Activated CD8-positive, alpha-beta T cell treated with anti-CD3 and anti-CD28 coated beads for 36 hours (primary cell): ENCODE measurements around the gene ORC1. TPM values are rescaled to one million over a fixed set of nuclear protein-coding genes. Genes with fewer than 3 reads are reported as not detected.

Source experiments
- ATAC-seq: fragments of 200-7000 bp; cut with Tn5 transposase; one replicate; pipeline ENCODE4 v1.10.0; 2021; ENCODE audit warnings: mild to moderate bottlenecking, moderate library complexity
- CTCF ChIA-PET: fragments of 350-600 bp; sonication (Branson Sonifier 250); formaldehyde crosslinking; loops from one replicate; lab custom pipeline; 2021; ENCODE audit warnings: antibody characterized with exemption; lab: Charles Lee
- POLR2A ChIA-PET: fragments of 350-600 bp; sonication (Branson Sonifier 250); formaldehyde crosslinking; loops from one replicate; lab custom pipeline; 2021; ENCODE audit warnings: antibody characterized with exemption; lab: Charles Lee
- DNase-seq: peaks from one replicate; pipeline ENCODE4 v3.0.0-alpha.2; 2020
- H3K27ac Mint-ChIP-seq: one replicate; pipeline ENCODE4 v1.8.0; 2021; ENCODE audit warnings: mild to moderate bottlenecking, mixed read lengths
- H3K27me3 Mint-ChIP-seq: one replicate; pipeline ENCODE4 v1.8.0; 2021; ENCODE audit warnings: mixed read lengths
- H3K36me3 Mint-ChIP-seq: one replicate; pipeline ENCODE4 v1.8.0; 2021; ENCODE audit warnings: low read depth, mixed read lengths
- H3K4me1 Mint-ChIP-seq: one replicate; pipeline ENCODE4 v1.8.0; 2021; ENCODE audit warnings: low read depth, mixed read lengths
- H3K4me3 Mint-ChIP-seq: one replicate; pipeline ENCODE4 v1.8.0; 2021; ENCODE audit warnings: mild to moderate bottlenecking, moderate library complexity, mixed read lengths
- H3K9me3 Mint-ChIP-seq: one replicate; pipeline ENCODE4 v1.8.0; 2021; ENCODE audit warnings: mixed read lengths
- CTCF ChIP-seq: fragments of 200-600 bp; IDR thresholded peaks from one replicate; pipeline ENCODE4 v1.8.0; 2022; ENCODE audit warnings: antibody characterized with exemption, mild to moderate bottlenecking
- intact Hi-C: fragments of 100-400 bp; cut with micrococcal nuclease; formaldehyde crosslinking; loops from one replicate; pipeline ENCODE4 v1.10.0; 2022
- total RNA-seq, 2 experiments: library from RNA; stranded (reverse); gene quantifications; one replicate each; pipeline ENCODE4 v1.2.3, GENCODE V29; 2021

Gene ORC1
- total RNA-seq, 2 experiments from 2014 or later = 51.0 to 51.8 TPM

GRCh38 chr1:52332411-52332810, 71.8 kb downstream of the ORC1 start:
- CTCF ChIA-PET = no interaction called here

GRCh38 chr1:52328615-52329014, 75.6 kb downstream of the ORC1 start:
- H3K4me1 Mint-ChIP-seq = peaks cover 8% of the 10 kb centered on the region
- H3K27me3 Mint-ChIP-seq = no peaks in the 10 kb centered on the region
- TF ChIP-seq CTCF = no peak
- DNase-seq = no peak
- no peak overlapping the region for H3K4me3 Mint-ChIP-seq
- H3K27ac Mint-ChIP-seq = no peak overlapping the region
- peaks cover 2% of the 10 kb centered on the region for H3K36me3 Mint-ChIP-seq
- H3K9me3 Mint-ChIP-seq = no peaks in the 10 kb centered on the region
- ATAC-seq = no peak
- ChIA-PET POLR2A (no interaction called here), CTCF (no interaction called here)
- intact Hi-C loops = no loop called here

More at GRCh38 chr1:52332411-52332810, 71.8 kb downstream of the ORC1 start:
- POLR2A ChIA-PET = no interaction called here
- intact Hi-C loops = no loop called here
- Mint-ChIP-seq H3K27me3 (no peaks in the 10 kb centered on the region), H3K36me3 (no peaks in the 10 kb centered on the region), H3K27ac (no peak overlapping the region), H3K4me3 (no peak overlapping the region), H3K4me1 (peaks cover 8% of the 10 kb centered on the region), H3K9me3 (no peaks in the 10 kb centered on the region)
- TF ChIP-seq CTCF = no peak
- ATAC-seq (no peak), DNase-seq (no peak)

- peaks cover 8% of the 10 kb centered on the region for H3K4me1 Mint-ChIP-seq
Observed at GRCh38 chr1:52325786-52326185, 78.4 kb downstream of the ORC1 start.

DNA sequence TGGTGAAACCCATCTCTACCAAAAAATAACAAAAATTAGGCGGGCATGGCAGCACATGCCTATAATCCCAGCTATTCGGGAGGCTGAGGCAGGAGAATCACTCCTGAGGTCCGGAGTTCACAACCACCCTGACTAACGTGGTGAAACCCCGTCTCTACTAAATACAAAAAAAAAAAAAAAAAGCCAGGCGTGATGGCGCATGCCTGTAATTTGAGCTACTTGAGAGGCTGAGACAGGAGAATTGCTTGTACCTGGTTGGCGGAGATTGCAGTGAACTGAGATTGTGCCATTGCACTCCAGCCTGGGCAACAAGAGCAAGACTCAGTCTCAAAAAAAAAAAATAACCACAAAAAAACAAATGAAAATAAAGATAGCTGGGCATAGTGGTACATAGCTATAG, 80.5 kb downstream of the ORC1 start:
- H3K9me3 Mint-ChIP-seq = no peaks in the 10 kb centered on the region
- intact Hi-C loops = no loop called here
- H3K36me3 Mint-ChIP-seq = peaks cover 4% of the 10 kb centered on the region
- no peak overlapping the region for H3K4me3 Mint-ChIP-seq
- H3K4me1 Mint-ChIP-seq = no peaks in the 10 kb centered on the region
- POLR2A ChIA-PET = no interaction called here
- no peak for ATAC-seq
- no peak for DNase-seq
- H3K27ac Mint-ChIP-seq = no peak overlapping the region
- TF ChIP-seq CTCF = no peak
- CTCF ChIA-PET = no interaction called here
- no peaks in the 10 kb centered on the region for H3K27me3 Mint-ChIP-seq

More at GRCh38 chr1:52325786-52326185, 78.4 kb downstream of the ORC1 start:
- intact Hi-C loops = no loop called here
- Mint-ChIP-seq H3K27me3 (no peaks in the 10 kb centered on the region), H3K36me3 (peaks cover 4% of the 10 kb centered on the region), H3K4me3 (no peak overlapping the region), H3K27ac (no peak overlapping the region), H3K9me3 (no peaks in the 10 kb centered on the region)
- no peak for TF ChIP-seq CTCF
- ChIA-PET CTCF (interaction anchor here (1.1 kb wide), 1 partner anchor 16 kb away, joined by 4 read pairs; no protein-coding TSS in a partner anchor), POLR2A (no interaction called here)
- DNase-seq (no peak), ATAC-seq (no peak)

Other genes starting within 250 kb of the ORC1 start
- gene CC2D1B, start 38.2 kb downstream of the ORC1 start, total RNA-seq = 10 to 100 TPM; 17.1 to 19.4 TPM
- 10 to 100 TPM; 81.3 to 85.8 TPM for gene PRPF38A, start 179 bp upstream of the ORC1 start, total RNA-seq
- gene TUT4, start 148.7 kb upstream of the ORC1 start, total RNA-seq = 10 to 100 TPM; 51.6 to 59.0 TPM
- 10 to 100 TPM; 21.5 TPM for gene GPX7, start 197.9 kb upstream of the ORC1 start, total RNA-seq
- 10 to 100 TPM; 14.6 to 16.2 TPM for gene SHISAL2A, start 228.7 kb upstream of the ORC1 start, total RNA-seq